ENCODE results near the gene CAMK2D.
A peak's percentile ranks its signal among the peaks of the same experiment; 100 is the strongest.
"Not testable (repeated sequence)": the region's sequence is repeated elsewhere in the genome, so short reads cannot be mapped to it uniquely, and the experiment has no call there.

Gene CAMK2D

DNA sequence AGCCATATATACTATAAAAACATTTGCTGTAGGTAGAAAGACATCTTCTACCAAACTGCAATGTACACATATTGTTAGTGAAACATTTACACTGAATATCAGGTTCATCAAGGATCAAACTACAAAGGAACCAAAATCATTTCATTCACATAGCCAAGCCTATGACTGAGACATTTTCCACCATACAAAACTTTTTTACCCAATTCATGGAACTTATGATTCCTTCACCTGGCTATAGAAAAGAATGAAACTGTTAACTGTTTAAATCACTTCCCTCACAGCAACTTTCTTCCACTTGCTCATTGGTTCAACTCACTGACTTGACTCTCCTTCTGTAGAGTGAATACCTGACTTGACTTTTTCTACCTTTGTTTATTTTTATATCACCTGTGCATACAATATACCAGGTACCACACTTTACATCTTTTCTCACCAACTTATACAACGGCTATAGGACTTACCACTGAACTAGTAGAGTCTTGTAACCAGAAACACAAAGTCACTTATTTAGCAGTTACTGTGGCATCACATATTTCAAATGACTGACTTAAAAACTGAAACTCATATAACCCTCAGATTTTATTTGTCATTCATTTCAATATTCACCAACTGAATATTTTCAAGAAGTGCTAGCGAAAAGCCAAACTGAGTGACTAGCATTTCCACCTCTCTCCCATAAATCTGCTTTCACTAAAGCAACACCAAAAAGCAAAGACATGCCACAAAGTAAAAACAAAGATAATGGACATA is 30.9 kb downstream of the CAMK2D start:
- no peak for DNase-seq (ENCODE audit: low read depth in 2 of 2)

DNA sequence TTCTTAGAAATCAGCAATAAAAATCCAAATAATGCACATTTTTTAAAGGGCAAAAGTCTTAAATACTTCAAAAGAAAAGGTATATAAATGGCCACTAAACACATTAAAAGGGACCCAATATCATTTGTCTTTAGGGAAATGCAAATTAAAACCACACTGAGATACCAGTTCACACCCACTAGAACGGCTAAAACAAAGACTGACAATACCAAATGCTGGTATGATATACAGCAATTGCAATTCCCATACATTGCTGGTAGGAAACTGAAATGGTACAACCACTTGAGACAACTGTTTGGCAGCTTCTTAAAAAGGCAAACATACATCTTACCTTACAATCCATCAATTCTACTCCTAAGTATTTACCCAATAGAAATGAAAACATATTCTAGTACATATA is 33.7 kb downstream of the CAMK2D start:
- no peak for DNase-seq (ENCODE audit: low read depth in 2 of 2)

DNA sequence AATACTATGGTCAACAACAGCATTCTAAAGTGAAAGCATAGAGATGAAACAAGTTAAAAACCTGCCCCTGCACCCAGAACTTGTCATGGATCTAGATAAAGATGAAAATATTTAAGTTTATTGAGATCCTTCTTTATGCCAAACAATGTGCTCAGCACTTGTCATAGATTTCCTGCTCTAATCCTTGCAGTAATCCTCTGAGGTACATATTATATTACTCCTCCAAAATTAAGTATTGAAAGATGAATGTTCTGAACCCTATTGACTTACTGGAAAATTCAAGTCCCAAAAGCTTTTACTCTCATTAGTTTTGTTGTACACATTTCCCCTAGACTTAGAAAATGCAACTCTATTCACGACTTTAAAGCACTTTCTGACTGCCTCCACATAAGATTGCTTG is 35.6 kb downstream of the CAMK2D start:
- no peak for DNase-seq (ENCODE audit: low read depth in 2 of 2)

DNA sequence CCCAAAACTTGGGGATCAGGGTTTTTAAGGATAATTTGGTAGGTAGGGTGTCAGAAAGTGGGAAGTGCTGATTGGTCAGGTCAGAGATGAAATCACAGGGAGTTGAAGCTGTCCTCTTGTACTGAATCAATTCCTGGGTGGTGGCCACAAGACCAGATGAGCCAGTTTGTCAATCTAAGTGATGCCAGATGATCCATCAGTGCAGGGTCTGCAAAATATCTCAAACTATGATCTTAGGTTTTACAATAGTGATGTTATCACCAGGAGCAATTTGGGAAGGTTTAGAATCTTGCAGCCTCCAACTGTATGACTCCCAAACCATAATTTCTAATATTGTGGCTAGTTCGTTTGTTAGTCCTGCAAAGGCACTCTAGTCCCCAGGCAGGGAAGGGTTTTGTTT is 43.3 kb downstream of the CAMK2D start:
- no peak for DNase-seq (ENCODE audit: low read depth in 2 of 2)

DNA sequence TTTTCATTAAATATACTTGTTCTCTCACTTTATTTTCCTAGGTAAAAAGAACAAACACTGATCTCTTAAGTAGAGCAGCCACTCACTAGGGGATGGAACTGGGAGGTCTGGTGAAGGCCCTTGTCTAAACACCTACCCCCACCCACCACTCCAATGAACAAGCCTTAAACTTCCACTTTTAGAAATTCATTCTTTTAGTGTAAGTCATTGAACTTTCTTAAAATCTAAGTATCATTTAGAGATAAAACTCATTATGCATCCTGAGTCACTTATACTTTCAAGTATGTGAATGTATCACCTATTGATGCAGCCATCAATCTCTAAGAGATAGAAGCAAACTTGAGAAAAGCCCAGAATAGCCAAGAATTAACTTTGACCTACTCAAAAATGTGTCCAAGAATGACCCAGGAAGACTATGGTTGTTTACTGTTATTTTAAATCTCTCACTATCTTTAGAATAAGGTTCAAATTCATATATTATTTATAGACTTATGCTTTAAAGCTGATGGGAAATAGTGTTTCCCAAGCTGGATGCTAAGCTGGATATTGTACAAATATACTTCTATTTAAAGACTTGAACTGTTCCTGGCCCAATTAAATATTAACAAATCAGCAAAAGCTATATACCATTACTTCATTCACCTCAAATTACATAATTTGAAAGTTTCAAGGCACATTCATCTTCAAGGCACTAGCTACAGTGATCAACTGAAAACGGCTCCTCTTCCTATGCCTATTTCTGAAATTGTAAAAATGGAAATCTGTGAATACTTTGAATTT is 49.5 kb downstream of the CAMK2D start:
- no peak for DNase-seq (ENCODE audit: low read depth in 2 of 2)

DNA sequence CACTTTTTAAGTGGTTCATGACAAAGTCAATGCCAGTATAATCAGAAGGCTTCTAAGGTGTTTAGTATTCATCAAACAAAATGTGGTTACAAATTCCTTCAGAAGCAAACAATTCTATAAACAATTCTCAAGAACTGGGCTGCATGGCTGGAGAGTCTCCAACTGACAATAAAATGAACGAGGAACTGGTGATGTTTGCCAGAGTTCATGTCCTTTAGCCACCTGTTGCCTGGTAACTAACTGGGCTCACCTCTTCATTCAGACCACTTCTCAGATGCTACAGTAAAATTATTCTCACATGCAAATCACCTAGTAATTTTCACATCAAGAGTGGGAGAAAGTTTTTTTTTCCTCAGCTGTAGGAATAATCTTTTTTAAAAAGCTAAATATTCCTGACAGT is 53.3 kb downstream of the CAMK2D start:
- DNase-seq (ENCODE audit: low read depth in 2 of 2), result no peak

DNA sequence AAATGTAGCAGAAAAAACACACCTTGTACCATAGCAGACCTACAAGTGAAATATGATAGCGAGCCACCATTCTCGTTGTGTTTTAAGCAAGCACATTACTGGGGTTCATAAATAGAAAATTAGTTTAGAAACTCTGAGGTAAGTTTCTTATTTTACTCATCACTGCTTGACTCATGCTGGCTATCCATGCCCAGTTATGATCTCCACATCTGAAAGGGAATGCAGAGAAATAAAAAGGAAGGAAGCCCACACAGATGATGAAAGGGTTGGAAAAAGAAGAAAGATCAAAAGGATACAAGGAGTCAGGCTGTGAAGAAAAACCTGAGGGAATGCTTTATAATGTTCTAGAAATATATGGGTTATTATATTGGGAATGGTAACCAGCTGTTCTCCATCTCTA is 54.5 kb downstream of the CAMK2D start:
- DNase-seq (ENCODE audit: low read depth in 2 of 2), result no peak

DNA sequence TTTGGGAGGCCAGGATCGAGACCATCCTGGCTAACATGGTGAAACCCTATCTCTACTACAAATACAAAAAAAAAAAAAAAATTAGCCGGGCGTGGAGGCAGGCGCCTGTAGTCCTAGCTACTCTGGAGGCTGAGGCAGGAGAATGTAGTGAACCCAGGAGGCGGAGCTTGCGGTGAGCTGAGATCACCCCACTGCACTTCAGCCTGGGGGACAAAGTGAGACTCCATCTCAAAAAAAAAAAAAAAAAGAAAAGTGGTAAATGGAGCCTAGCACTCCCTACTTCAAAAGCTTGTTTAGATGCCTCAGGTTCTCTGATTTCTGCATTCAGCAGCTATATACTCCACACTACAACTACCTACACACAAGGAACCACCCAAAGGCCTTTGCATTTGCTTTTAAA is 56.4 kb downstream of the CAMK2D start:
- not testable (repeated sequence) for DNase-seq (ENCODE audit: low read depth in 2 of 2)

DNA sequence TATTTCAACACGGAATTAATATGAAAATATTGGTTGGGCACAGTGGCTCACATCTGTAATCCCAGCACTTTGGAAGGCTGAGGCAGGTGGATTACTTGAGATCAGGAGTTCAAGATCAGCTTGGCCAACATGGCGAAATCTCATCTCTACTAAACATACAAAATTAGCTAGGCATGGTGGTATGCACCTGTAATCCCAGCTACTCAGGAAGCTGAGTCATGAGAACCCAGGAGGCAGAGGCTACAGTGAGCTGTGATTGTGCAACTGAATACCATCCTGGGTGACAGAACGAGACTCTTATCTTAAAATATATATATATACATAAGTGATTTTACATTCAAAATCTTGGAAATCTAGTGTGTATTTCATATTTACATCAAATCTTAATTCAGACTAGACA is 58.9 kb downstream of the CAMK2D start:
- DNase-seq (ENCODE audit: low read depth in 2 of 2), result not testable (repeated sequence)

DNA sequence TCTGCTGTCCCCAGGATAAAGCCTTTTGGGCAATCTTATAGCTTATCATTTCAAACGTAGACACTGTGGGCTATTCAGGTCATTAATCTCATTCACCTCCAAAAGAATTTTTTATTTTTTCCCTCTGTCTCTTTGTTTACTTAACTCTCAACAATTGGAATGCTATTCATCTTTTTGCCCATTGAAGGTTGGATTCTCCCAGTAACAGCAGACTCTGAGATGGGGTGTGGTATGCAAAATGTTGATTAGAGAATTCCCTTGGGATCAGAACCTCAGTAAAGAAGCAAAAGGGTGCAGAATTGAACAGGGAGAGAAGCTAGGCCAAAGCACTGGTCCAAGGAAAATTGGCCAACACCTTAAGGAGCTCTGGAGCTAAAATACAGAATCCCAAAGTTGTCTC is 60.4 kb downstream of the CAMK2D start:
- DNase-seq (ENCODE audit: low read depth in 2 of 2), result no peak

DNA sequence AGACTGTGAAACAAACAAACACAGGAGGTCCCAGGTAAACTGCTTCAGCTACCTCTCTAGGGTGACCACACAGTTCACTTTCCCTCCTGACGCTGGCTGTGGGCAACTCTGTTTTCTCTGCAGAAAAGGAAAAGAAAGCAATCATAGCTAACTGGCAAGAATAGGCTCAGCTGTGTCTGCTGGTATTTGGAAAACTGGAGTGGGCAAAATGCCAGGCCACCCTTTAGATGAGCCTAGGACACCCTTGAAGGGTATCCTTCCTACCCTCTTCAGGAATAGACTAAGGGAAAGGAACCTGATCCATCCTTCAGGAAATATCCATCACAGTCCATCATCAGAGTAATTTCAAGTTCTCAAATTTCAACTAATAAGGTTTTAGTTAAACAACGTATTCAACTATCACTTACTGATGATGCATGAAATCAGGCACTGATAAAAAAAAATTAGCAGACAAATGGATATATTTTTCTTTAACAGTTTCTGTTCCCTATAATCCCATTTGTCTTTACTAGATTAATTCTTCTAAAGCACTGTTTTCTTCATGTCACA is 60.9 kb downstream of the CAMK2D start:
- DNase-seq (ENCODE audit: low read depth in 2 of 2), result no peak

DNA sequence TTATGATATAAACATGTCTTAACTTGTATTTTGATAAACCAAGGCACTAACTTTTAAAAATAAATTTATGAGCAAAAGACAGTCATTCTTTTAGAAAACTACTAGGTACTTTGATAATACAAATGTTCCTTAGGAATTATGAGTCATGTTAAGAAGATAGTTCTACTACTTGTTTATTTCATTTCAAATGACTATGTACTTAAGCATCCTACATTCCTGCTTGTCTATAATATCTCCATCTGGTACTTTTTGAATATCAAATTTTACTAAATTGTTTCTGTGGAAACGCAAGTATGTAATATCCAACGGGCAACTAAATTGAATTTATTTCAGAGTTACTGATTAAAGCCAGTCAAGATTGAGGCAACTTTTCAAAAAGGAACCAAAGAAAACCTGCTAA is 61.8 kb downstream of the CAMK2D start:
- DNase-seq (ENCODE audit: low read depth in 2 of 2), result no peak

DNA sequence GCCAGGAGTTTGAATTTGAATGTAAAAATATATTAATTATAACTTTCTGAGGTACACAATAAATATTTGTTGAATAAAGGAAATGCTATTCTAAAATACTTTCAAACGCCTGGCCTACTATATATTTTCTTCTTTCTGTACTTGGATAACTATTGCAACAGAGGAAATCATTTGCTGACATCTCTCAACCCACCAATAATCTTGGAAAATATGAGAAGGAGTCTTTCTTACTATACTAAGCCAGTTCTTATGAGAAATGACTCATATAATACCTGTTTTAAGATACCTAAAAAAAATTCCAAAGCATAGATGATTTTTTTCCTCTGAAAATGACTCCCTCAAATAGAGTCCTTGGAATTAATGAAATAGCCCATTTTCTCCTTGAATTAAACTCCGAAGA is 64.1 kb downstream of the CAMK2D start:
- DNase-seq (ENCODE audit: low read depth in 2 of 2), result no peak

DNA sequence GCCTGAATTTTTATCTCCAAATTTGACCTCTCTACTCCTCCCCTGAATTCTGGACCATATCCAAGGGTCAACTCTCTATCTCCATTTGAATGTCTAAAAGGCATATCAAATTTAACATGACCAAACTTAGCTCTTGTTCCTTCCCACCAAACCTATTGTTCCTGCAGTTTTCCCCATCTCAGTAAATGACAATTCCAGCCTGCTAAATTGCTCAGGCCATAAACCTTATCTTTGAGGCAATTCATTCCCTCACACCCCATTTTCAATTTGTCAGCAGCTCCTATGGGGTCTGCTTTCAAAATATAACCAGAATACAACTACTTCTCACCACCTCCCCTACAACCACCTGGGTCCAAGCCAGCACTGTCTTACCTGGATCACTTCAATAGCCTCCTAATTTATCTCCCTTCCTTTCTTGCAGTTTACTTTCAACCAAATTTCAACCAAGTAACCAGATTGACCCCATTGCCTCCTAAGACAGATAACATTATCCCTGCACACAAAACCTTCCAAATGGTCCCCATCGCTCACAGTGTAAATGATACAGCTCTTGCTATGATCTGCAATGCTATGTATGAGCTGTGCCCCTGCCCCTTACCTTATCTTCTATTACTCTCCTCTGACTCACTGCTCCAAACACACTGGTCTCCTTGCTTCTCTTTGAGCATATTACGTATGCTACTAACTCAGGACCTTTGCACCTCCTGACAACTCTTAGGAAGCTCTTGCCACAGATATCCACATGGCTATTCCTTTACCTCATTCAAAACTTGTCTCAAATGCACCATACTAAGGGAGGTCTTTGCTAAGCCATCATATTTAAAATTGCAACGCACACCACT is 66.0 kb downstream of the CAMK2D start:
- no peak for DNase-seq (ENCODE audit: low read depth in 2 of 2)

DNA sequence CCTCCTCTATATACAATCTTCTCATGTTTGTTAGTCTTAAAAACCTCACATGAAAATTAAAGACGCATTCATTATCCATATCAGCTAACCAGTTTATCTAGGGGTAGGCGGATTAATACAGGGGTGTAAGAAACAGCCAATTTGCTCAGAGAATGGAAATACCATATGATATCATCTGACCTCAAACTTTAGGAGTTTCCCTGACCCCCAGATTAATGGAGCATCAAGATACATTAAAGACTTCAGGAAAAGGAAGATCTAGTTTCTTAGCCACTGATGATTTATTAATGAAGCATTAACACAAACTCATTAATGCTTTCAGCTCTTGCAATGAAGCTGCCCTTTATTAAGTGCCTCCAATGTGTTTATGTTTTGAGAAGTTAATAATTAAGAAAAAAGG is 67.5 kb downstream of the CAMK2D start:
- no peak for DNase-seq (ENCODE audit: low read depth in 2 of 2)

DNA sequence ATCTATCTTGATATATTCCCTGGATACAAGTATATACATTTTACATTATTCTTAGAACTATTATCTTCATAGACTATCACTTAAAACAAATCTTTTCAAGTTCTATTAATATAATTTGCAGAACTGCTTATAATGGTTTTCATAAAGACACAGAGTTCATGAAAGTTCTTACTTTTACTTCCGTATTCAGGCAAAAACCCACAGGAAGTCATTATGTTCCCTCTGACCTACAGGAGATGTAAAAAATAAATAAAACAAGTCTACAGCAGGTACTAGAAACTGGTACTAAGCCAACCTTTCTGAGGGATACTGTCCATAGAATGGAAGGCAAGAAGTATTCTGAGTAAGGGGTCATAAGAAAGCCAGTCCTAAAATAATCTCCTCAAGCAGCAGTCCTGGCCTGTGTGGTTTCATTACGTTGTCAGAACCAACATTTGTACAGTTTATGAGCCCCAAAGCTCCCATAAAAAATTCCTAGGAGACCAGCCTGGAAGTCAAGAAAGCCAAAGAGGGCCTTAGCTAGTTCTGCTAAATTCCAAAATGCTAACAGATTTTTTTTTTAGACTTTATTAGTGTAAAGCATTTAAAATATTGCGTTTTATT is 68.6 kb downstream of the CAMK2D start:
- no peak for DNase-seq (ENCODE audit: low read depth in 2 of 2)

DNA sequence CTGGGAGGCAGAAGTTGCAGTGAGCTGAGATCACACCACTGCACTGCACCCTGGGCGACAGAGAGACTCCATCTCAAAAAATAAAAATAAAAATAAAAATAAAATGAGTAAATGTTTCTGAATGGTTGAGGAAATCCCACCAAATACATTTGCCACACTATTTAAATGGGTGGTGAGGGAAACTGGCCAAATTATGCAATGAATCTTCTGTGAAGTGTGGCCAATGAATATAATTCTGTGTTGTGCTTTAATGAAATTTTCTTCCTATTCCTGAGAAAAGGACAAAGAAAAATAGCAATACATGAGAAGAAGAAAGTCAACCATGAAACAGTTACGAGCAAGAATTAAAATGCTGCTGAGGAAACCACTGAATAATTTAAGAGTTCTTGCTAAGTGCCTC is 69.9 kb downstream of the CAMK2D start:
- DNase-seq (ENCODE audit: low read depth in 2 of 2), result no peak

DNA sequence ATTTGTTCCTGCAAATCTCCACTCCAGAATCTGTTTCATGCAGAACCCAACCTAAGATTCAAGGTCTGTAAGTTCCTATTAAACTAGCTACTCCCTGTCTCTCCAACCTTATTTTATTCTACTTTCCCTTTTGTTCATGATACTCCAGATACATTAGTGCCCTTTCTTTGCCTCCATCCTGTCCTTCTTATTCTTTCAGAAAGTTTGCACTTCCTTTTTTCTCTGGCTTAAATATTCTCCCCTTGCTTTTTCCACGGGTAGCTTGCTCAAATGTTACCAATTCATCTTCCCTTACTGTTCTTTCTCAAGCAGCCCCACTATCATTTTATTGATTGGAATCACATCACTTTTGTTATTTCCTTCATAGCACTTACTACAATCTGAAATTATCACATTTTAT is 72.1 kb downstream of the CAMK2D start:
- DNase-seq (ENCODE audit: low read depth in 2 of 2), result no peak

DNA sequence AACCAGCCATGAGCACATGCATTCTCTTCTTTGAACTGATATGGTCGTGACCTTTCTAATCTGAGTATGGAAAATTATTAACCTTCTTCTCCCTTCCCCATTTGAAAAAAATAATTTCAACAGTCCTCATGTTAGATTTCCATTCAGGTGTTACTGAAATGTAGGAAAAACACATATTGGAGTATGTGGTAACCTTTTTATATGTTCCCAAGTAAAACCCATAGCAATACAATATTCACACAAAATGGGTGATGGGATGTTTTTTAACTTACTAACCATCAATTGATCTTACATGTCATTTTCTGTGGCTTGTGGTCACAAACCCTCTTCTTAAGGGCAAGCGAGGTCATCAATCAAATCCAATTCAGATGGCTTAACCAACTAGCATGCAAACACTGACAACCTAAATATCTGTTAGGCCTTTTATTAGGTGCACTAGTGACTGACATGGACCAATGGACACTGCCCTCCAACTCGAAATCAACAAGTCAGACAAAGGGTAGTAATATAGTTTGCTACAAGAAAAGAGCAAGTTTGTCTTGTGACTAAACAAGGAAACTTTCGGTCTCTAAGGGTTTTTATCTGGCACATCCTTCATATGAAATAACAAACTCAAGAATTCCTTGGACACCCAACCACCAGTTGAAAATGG is 74.3 kb downstream of the CAMK2D start:
- DNase-seq (ENCODE audit: low read depth in 2 of 2), result no peak

DNA sequence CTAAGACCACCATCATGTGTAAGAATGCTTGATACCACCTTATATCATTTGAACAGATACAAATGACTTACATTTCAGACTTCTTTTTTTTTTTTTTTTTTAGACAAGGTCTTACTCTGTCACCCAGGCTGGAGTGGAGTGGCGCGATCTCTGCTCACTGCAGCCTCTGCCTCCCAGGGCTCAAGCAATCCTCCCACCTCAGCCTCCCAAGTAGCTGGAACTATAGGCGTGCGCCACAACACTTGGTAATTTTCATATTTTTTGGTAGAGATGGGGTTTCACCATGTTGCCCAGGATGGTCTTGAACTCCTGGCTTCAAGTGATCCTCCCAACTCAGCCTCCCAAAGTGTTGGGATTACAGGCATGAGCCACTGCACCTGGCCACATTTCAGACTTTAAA is 76.4 kb downstream of the CAMK2D start:
- DNase-seq (ENCODE audit: low read depth in 2 of 2), result not testable (repeated sequence)

DNA sequence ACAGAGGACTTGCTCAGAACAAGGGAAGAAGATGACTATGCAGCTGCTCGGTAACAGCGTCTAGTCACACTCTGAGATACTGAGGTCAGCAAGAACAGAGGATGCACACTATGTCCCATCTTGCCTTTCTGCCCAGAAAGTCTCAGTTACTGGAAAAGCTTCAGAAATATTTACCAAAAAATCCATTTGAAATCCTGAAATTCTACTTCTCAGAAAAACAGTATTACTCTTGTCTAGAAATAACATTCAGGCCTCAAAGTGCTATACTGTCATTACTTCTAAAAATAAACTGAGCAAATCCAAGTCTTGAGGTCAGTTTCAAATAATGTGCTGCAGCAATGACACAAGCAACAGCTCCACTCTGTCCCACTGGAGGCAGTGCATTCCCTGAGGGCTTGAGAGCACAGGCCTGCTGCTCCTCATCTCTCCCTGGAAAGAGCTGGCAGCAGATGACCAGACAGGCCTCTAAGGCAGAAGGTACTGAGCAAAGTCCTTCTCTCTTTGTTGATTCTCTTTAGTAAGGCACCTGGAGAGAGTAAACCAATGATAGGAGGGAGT is 76.9 kb downstream of the CAMK2D start:
- DNase-seq (ENCODE audit: low read depth in 2 of 2), result peak in 1 of 2 experiments; percentile 13
